Stimulated activated CD8-positive, alpha-beta memory T cell treated with anti-CD3 and anti-CD28 coated beads, Interleukin-12 subunit alpha, Interleukin-12 subunit beta, amount 100 ng/mL, for 4 hours (primary cell): ENCODE results near the gene VPS13C.
"Not testable (repeated sequence)": the region's sequence is repeated elsewhere in the genome, so short reads cannot be mapped to it uniquely, and the experiment has no call there.

Experiments used
- DNase-seq: peaks from one replicate; pipeline ENCODE4 v3.0.0-alpha.2; 2020; ENCODE audit warnings: low read depth

The VPS13C gene

GRCh38 chr15:62069551-62069950 is 9.3 kb upstream of the VPS13C start:
- no peak for DNase-seq

- DNase-seq = no peak
Measured at GRCh38 chr15:62068810-62069167, 8.5 kb upstream of the VPS13C start.

DNA sequence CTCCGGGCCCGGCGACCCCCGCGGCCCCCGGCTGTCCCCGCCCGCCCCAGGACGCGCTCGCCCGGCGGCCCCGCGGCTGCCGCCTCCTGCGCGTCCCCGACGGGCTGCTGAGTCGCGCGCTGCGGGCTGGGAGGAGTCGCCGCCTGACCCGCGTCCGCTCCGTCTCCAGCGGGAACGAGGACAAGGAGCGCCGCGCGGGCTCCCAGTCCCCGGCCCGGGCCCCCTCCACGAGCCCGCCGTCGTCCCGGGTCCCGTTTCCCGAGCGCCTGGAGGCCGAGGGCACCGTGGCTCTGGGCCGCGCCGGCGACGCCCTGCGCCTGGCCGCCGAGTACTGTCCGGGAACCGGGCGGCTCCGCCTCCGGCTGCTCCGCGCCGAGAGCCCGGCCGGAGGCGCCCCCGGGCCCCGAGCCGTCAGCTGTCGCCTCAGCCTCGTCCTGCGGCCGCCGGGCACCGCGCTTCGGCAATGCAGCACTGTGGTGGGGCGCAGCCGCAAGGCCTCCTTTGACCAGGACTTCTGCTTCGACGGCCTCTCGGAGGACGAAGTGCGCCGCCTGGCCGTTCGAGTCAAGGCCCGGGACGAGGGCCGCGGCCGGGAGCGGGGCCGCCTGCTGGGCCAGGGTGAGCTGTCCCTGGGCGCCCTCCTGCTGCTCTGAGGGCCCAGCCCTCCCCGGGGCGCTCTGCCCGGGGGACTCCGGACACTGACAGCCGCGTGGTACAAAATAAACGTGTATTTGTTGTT is 8.0 kb upstream of the VPS13C start:
- peak; percentile 13 for DNase-seq

DNA sequence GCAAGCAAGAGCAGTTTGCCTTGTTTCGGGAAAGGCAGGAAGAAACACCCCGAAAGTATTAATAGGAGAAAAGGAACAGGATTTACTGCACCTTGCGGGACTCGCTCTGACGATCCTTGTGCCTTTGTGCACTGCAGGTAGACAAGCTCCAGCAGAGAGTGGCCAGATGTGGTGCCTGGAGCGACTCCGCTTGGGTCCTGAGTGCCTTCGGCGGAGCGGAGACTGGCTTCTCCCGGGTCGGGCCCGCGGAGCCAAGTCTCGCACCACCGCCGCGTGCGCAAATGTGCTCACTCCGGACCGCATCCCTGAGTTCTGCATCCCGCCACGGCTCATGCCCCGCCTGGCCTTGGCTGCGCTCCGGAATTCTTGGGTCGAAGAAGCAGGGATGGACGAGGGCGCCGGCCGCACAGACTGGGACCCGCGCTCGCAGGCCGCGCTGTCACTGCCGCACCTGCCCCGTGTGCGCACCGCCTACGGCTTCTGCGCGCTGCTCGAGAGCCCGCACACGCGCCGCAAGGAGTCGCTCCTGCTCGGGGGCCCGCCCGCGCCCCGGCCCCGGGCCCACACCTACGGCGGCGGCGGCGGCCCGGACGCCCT is 7.3 kb upstream of the VPS13C start:
- DNase-seq = peak; percentile 17

DNA sequence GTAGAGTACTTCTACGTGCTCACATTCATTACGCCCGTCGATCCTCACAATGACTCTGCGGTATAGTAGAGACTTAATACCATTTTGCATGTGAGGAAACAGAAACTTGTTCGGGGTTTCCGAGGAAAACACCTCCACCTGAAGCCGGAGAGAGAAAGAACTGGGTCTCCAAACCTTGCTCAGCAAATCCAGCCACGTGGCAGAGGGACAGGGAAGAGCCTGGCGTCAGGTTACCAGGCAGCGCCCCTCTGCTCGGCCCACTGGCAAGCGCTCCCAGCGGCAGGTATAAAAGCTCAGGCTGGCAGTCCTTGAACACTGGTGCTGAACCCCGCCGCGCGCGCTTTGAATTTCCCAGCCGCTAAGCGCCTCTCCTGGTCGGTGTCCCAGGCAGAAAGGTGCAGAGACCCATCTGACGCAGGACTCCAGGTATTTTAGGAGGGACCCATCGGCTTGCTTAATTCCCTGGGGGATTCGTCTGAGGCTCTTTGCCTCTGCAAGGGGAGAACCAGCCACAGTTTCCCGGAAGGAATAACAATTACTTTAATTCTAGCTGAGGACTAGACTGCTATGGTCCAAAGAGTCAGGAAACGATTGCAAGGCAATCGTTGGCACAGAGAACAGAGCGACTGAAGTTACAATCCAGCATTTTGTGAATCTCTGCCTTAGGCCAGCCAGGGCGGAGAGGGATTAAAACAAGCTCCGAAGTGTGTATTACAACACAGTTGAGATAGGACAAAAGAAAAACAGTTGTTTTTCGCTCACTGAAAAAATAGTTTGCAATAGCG is 6.6 kb upstream of the VPS13C start, which contains the start of gene C2CD4A:
Gene C2CD4A, plus strand, starts transcription at position 315 of the 785 bp plus-strand sequence. CDS start 637 bp downstream, outside the sequence.
- DNase-seq = peak; percentile 32

DNA sequence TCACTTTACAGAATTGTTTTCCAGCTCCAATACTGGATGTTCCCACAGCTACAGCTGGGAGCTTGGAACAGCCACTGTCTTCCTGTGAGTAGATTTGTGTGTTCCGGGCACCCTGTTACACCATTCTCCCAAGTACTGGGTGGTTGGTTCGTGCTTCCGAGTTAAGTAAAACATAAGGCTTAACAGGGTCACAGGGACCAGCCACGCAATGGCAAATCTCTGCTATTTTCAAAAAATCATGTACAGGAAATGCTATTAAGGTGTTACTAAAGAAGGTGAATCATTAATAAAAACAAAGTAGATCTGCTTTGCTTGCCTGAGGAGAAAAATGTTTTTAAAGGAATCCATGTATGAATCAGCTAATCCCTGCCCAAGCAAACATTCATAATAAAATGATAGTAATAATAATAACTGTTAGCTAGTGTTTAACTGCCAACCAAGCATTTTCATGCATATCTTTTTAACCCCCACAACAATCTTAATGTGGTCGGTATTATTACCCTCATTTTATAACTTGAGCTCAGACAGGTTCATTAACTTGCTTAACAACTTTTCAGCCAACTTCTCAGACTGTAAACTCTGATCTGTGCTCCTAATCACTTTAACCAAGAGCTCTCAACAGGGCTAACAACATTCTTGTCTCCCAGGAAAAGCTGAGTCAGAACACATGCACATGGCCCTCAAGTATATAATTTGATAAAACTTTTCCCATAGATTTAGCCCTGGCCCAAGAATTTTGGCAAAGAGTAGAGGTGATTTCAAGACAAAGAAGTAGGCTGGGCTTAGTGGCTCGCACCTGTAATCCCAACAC is 3.8 kb upstream of the VPS13C start:
- no peak for DNase-seq

GRCh38 chr15:62060896-62061280 is 641 bp upstream of the VPS13C start:
- no peak for DNase-seq

- peak; percentile 43 for DNase-seq
Measured at GRCh38 chr15:62059816-62060112, 483 bp downstream of the VPS13C start.

- no peak for DNase-seq
Measured at GRCh38 chr15:62059108-62059815, 985 bp downstream of the VPS13C start.

DNA sequence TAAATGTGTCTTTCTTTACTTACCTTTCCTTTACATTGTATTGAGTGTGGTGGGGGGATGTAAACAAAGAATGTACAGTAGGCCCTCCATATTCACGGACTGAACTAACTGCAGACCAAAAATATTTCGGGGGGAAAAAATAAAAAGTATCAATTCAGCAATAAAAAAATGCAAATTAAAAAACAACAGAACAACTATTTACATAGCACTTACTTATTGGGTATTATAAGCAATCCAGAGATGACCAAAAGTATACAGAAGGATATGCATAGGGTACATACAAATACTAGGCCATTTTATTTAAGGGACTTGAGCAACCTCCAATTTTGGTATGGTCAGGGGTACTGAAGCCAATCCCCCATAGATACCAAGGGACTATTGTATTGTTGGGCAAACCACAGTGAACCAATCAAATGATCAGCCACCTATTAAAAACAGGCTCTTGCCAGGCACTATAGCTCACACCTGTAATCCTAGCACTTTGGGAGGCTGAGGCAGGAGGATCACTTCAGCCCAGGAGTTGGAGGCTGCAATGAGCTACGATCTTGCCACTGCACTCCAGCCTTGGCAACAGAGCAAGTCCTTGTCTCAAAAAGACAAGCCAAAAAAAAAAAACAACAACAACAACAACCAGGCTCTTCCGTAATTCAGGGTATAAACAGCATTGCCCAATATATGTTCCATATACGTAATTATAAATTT is 1.8 kb downstream of the VPS13C start:
- no peak for DNase-seq

DNA sequence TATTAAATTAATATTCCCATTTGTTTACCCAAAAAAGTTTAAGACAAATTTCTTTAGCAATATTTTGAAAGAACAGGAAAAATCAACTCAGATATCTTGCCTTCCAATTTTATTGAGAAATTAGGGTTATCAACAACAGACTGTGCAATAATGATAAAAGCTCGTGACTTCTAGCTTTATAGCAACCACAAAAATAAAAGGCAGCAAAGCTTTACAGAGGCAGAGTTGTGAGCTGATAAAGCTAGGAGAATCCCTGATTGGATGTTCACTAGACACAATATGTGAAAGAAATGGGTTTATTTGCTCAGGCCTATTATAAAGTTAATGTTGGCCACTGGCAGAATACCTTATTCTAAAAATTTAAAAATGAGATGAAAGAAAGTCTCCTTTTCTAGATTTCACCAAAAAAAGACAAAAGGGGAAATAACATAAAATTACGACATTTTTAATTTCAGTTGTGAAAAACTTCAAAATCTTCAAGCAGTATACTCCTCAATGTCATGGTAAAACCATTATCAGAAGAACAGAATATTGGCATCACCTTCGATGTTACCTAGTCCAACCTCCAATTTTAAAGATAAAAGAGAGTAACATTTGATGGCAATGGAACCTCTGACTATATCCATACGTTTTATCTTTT is 2.8 kb downstream of the VPS13C start:
- DNase-seq = no peak

- DNase-seq = no peak
Measured at GRCh38 chr15:62054979-62055378, 5.3 kb downstream of the VPS13C start.

DNA sequence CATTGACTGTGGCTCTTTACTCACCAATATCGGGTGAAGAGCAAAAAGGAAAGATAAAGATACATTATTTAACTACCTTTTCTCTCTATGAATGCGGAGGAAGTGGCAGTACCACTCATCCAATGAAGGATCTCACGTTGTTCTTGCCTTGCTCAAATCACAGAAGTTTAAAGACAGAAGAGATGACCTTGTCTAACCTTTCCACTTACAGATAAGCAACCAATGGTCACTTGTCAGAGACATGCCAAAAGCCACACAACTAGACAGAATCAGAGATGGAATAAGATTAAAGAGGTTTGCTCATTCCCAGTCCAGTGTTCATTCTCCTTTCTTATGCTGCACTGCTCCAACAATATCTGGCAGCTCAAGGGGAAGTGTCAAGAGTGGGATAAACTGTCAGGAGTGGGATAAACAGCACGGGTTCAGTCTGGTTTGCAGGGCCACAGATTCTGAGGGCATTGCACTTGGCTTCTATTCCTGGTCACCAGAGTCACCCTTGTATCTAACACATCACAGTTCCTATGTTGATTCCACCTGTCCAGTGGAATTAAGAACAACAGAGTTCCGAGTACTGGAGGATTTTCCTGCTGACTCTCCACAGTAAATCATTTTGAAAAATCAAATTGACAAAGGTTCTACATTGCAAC is 6.7 kb downstream of the VPS13C start:
- no peak for DNase-seq

GRCh38 chr15:62052713-62053112 is 7.5 kb downstream of the VPS13C start:
- DNase-seq = no peak

GRCh38 chr15:62051166-62051565 is 9.1 kb downstream of the VPS13C start:
- no peak for DNase-seq

- no peak for DNase-seq
Measured at GRCh38 chr15:62050115-62050514, 10.1 kb downstream of the VPS13C start.

DNA sequence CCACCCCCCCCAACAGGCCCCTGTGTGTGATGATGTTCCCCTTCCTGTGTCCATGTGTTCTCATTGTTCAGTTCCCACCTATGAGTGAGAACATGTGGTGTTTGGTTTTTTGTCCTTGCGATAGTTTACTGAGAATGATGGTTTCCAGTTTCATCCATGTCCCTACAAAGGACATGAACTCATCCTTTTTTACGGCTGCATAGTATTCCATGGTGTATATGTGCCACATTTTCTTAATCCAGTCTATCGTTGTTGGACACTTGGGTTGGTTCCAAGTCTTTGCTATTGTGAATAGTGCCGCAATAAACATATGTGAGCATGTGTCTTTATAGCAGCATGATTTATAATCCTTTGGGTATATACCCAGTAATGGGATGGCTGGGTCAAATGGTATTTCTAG is 12.0 kb downstream of the VPS13C start:
- DNase-seq = not testable (repeated sequence)

GRCh38 chr15:62047282-62047827 is 12.9 kb downstream of the VPS13C start:
- no peak for DNase-seq

GRCh38 chr15:62046078-62046743 is 14.0 kb downstream of the VPS13C start:
- no peak for DNase-seq
